ENCODE measurements around the gene LANCL2. TPM values are rescaled to one million over a fixed set of nuclear protein-coding genes. Genes with fewer than 3 reads are reported as not detected.
"Not testable (repeated sequence)": the region's sequence is repeated elsewhere in the genome, so short reads cannot be mapped to it uniquely, and the experiment has no call there.

Gene LANCL2
- total RNA-seq, 1 experiment from 2014 or later: 10.0 TPM

GRCh38 chr7:55400191-55400590 is 35.1 kb downstream of the LANCL2 start:
- DNase-seq (ENCODE audit: low read depth, low spot score) (no peak), ATAC-seq (no peak)
- no peak overlapping the region for H3K27ac ChIP-seq (ENCODE audit: low read depth, low read length)
- no peaks in the 10 kb centered on the region for H3K27me3 ChIP-seq (ENCODE audit: insufficient read depth, low read length)
- no peaks in the 10 kb centered on the region for H3K9me2 ChIP-seq (ENCODE audit: insufficient read depth)
- H3K4me3 ChIP-seq (replicated peaks in 1 of 2; ENCODE audit: low read depth in 1 of 2, low read length in 2 of 2): no peak overlapping the region
- no TSS peak for BruUV-seq (replicated peaks)
- H4K20me1 ChIP-seq (ENCODE audit: insufficient read depth): no peaks in the 10 kb centered on the region
- RAD21 ChIA-PET (ENCODE audit: low non-redundant PET in 1 of 2, low total read pairs in 2 of 2, uncharacterized antibody in 2 of 2, unreplicated experiment in 2 of 2): no interaction called here
- TF ChIP-seq MAX (IDR thresholded peaks at IDR 0.05) (no peak), SP1 (IDR thresholded peaks at IDR 0.05; ENCODE audit: low read depth) (no peak), ZFX (IDR thresholded peaks at IDR 0.05) (no peak), SRF (IDR thresholded peaks at IDR 0.05; ENCODE audit: low read depth) (no peak), SIN3A (IDR thresholded peaks at IDR 0.05; ENCODE audit: low read depth) (no peak), REST (IDR thresholded peaks at IDR 0.05; ENCODE audit: low read depth) (no peak), EGR1 (IDR thresholded peaks at IDR 0.05; ENCODE audit: low read depth) (no peak), YY1 (IDR thresholded peaks at IDR 0.05; ENCODE audit: extremely low read depth, insufficient replicate concordance, low read depth, low read length) (no peak), CEBPB (IDR thresholded peaks at IDR 0.05; ENCODE audit: low read depth) (no peak), FOSL1 (IDR thresholded peaks at IDR 0.05; ENCODE audit: low read depth) (no peak), ZNF274 (IDR thresholded peaks at IDR 0.05; ENCODE audit: low read depth, low read length) (no peak), POLR2AphosphoS5 (IDR thresholded peaks at IDR 0.05; ENCODE audit: low read depth, low read length) (no peak), EZH2 (IDR thresholded peaks at IDR 0.05) (no peak), CTCF (IDR thresholded peaks at IDR 0.05 in 2 of 3, conservative IDR thresholded peaks at IDR 0.05 in 1 of 3; ENCODE audit: borderline replicate concordance in 1 of 3, insufficient read depth in 1 of 3, low read depth in 2 of 3, low read length in 2 of 3) (no peak), JUND (IDR thresholded peaks at IDR 0.05) (no peak), POLR2A (IDR thresholded peaks at IDR 0.05; ENCODE audit: borderline replicate concordance, extremely low read depth, insufficient read depth, insufficient read length) (no peak)
- CTCF ChIA-PET: interaction anchor here (2.2 kb wide), 1 partner anchor 15 kb away, joined by 7 read pairs; no protein-coding TSS in a partner anchor
- no peaks in the 10 kb centered on the region for H3K79me2 ChIP-seq (ENCODE audit: insufficient read depth, low read length)
- no peaks in the 10 kb centered on the region for H3K4me1 ChIP-seq (ENCODE audit: control insufficient read depth in 1 of 2, insufficient read depth in 2 of 2, low read length in 2 of 2)
- POLR2A ChIA-PET: no interaction called here
- intact Hi-C loops (cut with micrococcal nuclease): no loop called here
- no peak overlapping the region for H2AFZ ChIP-seq (ENCODE audit: low read depth, low read length, poor library complexity, severe bottlenecking)
- no peak overlapping the region for H3K9ac ChIP-seq (ENCODE audit: low read length)
- no peaks in the 10 kb centered on the region for H3K36me3 ChIP-seq (ENCODE audit: control insufficient read depth in 1 of 2, insufficient read depth in 2 of 2, low read length in 2 of 2)
- no peaks in the 10 kb centered on the region for H3K9me3 ChIP-seq (ENCODE audit: control insufficient read depth in 1 of 2, insufficient read depth in 1 of 2, low read depth in 1 of 2, low read length in 2 of 2)
- H3K4me2 ChIP-seq (ENCODE audit: low read length): no peak overlapping the region

GRCh38 chr7:55402506-55402905 is 37.4 kb downstream of the LANCL2 start:
- H3K4me1 ChIP-seq (ENCODE audit: control insufficient read depth in 1 of 2, insufficient read depth in 2 of 2, low read length in 2 of 2); H3K27me3 ChIP-seq (ENCODE audit: insufficient read depth, low read length); H4K20me1 ChIP-seq (ENCODE audit: insufficient read depth); H3K36me3 ChIP-seq (ENCODE audit: control insufficient read depth in 1 of 2, insufficient read depth in 2 of 2, low read length in 2 of 2); H3K79me2 ChIP-seq (ENCODE audit: insufficient read depth, low read length); H3K4me2 ChIP-seq (ENCODE audit: low read length); H3K9me3 ChIP-seq (ENCODE audit: control insufficient read depth in 1 of 2, insufficient read depth in 1 of 2, low read depth in 1 of 2, low read length in 2 of 2); H3K27ac ChIP-seq (ENCODE audit: low read depth, low read length); BruUV-seq (replicated peaks); POLR2A ChIA-PET; H3K4me3 ChIP-seq (replicated peaks in 1 of 2; ENCODE audit: low read depth in 1 of 2, low read length in 2 of 2); H2AFZ ChIP-seq (ENCODE audit: low read depth, low read length, poor library complexity, severe bottlenecking); ATAC-seq; H3K9me2 ChIP-seq (ENCODE audit: insufficient read depth); DNase-seq (ENCODE audit: low read depth, low spot score); CTCF ChIA-PET; RAD21 ChIA-PET (ENCODE audit: low non-redundant PET in 1 of 2, low total read pairs in 2 of 2, uncharacterized antibody in 2 of 2, unreplicated experiment in 2 of 2); intact Hi-C loops (cut with micrococcal nuclease); H3K9ac ChIP-seq (ENCODE audit: low read length): not testable (repeated sequence)

All from HCT116 (cell line).